Small intestine (tissue), 7 donors: ENCODE results near the gene FAM76A. TPM values are rescaled to one million over a fixed set of nuclear protein-coding genes. Genes with fewer than 3 reads are reported as not detected.

ENCODE experiments used
- DNase-seq, 2 donors: peaks; one replicate each; pipeline versions ENCODE4 v3.0.0 to v3.0.0-alpha.2; 2013
- FAIRE-seq: peaks from 2 replicates; lab custom pipeline; 2012; peaks lifted over from hg19 to GRCh38; lab: Jason Lieb, UNC
- H3K27ac ChIP-seq, 3 donors: one replicate each; pipeline ENCODE4 v1.5.1; 2013; ENCODE audit warnings: low read length in 2 of 3, mild to moderate bottlenecking in 2 of 3, control low read depth in 1 of 3, inconsistent platforms in 1 of 3, low read depth in 1 of 3, moderate library complexity in 1 of 3
- H3K27me3 ChIP-seq, 3 donors: one replicate each; pipeline ENCODE4 v1.6.1; 2013; ENCODE audit warnings: low read length in 3 of 3, inconsistent platforms in 1 of 3; ENCODE audit not compliant: control insufficient read depth in 3 of 3, insufficient read depth in 3 of 3
- H3K36me3 ChIP-seq, 3 donors: one replicate each; pipeline ENCODE4 v1.6.1; 2013; ENCODE audit warnings: low read length in 3 of 3, inconsistent platforms in 1 of 3, low read depth in 1 of 3, mild to moderate bottlenecking in 1 of 3, moderate library complexity in 1 of 3; ENCODE audit not compliant: control insufficient read depth in 3 of 3, insufficient read depth in 2 of 3
- H3K4me1 ChIP-seq, 3 donors: one replicate each; pipeline ENCODE4 v1.6.1; 2013; ENCODE audit warnings: low read length in 2 of 3, inconsistent platforms in 1 of 3, low read depth in 1 of 3, mild to moderate bottlenecking in 1 of 3, moderate library complexity in 1 of 3; ENCODE audit not compliant: control insufficient read depth in 3 of 3, insufficient read depth in 2 of 3
- H3K4me3 ChIP-seq, 3 donors: one replicate each; pipeline ENCODE4 v1.5.1; 2013; ENCODE audit warnings: low read length in 3 of 3, control low read depth in 1 of 3, inconsistent platforms in 1 of 3, low read depth in 1 of 3, mild to moderate bottlenecking in 1 of 3, moderate library complexity in 1 of 3
- H3K9me3 ChIP-seq, 2 donors: one replicate each; pipeline ENCODE4 v1.6.1; 2013; ENCODE audit warnings: low read depth in 1 of 2, low read length in 1 of 2; ENCODE audit not compliant: control insufficient read depth in 2 of 2, insufficient read depth in 1 of 2
- WGBS, 3 donors: extraction: QIAGEN DNeasy Blood & Tissue Kit; methylation state at CpG; one replicate each; pipeline ENCODE4 v1.1.7; 2013; 5-methylcytosine and 5-hydroxymethylcytosine counted together
- polyA plus RNA-seq, 4 donors: library from polyadenylated mRNA; stranded (reverse) in 3 of 4; unstranded in 1 of 4; fragments of 200-250 nt in 3 of 4; fragments of 120-200 nt in 1 of 4; gene quantifications; one replicate each; pipeline versions ENCODE4 v1.2.1 to v1.2.3, GENCODE V29; 2013
- donor health status: healthy with polysubstance abuse.
- donor health status: control.
- donor health status: control.
- donor health status: Bipolar disorder and iron deficiency.
- donor health status: healthy.

Gene FAM76A
- polyA plus RNA-seq, 4 donors, result 3.5 to 8.3 (median 4.1) TPM

DNA sequence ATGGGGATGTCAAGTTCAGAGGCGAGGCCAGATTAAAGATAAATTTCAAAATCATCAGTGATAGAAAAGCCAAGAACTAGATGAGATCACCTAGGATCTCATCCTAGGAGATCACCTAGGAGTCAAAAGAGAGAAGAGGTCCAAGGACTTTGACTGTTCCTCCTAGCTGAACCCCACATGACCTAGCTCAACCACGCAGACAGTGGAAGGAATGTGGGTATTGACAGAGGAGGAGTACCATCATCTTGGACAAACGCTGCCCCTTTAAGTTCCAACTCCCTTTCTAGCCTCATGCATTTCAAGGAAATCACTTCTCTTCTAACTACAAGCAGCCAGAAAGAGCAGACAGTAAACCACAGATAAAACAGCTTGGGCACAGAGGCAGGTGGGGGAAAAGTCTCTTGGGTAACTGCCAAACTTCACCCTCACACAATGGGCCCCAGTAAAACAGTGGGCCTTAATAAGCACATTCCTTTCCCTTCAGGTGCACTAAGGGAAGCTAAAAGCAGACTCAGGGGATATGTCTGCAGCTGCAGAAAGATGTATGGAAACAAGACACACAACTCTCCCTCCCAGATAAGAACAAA lies 12.5 kb upstream of the FAM76A start:
- Histone ChIP-seq H3K4me3 (no peak overlapping the region), H3K27me3 (no peaks in the 10 kb centered on the region), H3K4me1 (peaks cover 0 to 2% (median 0%) of the 10 kb centered on the region in 3 donors), H3K36me3 (no peaks in the 10 kb centered on the region), H3K27ac (no peak overlapping the region), H3K9me3 (peaks cover 0 to 10% of the 10 kb centered on the region in 2 donors)
- peak in 1 of 2 donors; percentile 16 for DNase-seq
- 36 to 47% (median 44%) methylated on average over 3 of the region's 3 CpGs for WGBS, 3 donors
- no peak for FAIRE-seq

DNA sequence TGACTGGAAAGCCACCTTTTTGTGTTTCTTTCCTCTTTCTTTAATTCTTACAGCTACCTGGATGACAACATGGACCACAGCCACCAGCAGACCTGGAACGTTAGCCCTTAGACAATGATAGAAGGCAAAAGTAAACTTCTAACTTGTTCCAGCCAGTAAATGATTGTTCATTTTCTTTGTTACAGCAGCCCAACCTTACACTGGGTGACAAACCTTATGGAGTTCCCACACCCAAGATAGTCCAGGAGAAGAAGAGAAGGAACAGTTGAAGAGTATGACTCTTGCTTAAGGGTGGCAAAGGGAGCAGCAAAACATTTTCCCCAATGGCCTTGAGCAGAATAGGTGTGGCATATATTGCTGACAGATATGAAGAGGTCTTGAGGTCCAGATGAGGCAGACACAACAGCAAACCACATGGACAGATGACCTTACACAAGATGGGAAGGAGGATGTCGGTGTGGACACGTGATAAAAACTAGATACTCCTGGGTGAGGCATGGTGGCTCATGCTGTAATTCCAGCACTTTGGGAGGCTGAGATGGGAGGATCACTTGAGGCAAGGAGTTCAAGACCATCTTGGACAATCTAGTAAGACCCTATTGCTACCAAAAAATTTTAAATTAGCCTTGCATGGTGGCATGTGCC lies 11.8 kb upstream of the FAM76A start:
- Histone ChIP-seq H3K27ac (no peak overlapping the region), H3K36me3 (no peaks in the 10 kb centered on the region), H3K9me3 (peaks cover 0 to 10% of the 10 kb centered on the region in 2 donors), H3K27me3 (no peaks in the 10 kb centered on the region), H3K4me1 (peaks cover 0 to 2% (median 0%) of the 10 kb centered on the region in 3 donors), H3K4me3 (no peak overlapping the region)
- FAIRE-seq (no peak), DNase-seq (no peak)
- WGBS, 3 donors, result 59 to 82% (median 70%) methylated on average over 3 of the region's 3 CpGs

DNA sequence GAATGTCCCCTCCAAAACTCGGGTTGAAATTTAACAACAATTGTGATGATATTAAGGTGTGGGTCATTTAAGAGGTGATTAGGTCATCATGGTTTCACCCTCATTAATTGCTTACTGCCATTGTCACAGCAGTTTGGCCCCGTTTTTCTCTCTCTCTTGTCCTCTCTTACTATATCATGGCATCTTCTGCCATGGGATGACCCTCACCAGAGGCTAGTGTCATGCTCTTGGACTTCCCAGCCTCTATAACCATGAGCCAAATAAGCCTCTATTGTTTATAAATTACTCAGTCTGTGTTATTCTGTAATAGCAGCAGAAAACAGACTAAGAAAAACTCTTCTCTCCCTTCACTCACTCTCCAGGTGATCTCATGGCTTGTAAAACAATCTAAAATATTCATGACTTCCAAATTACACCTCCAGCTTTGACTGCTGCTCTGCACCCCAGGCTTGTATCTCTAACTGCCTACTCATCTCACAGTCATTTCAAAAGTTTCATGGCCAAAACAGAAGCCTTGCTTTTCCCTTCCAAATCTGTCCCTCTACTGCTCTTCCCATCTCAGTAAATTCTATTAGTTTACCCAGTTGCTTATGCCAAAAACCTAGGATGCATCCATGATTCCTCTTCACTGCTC lies 9.4 kb upstream of the FAM76A start:
- 57 to 65% (median 60%) methylated on average over 2 of the region's 2 CpGs for WGBS, 3 donors
- H3K27me3 ChIP-seq, result no peaks in the 10 kb centered on the region
- H3K4me1 ChIP-seq, result peaks cover 0 to 2% (median 0%) of the 10 kb centered on the region in 3 donors
- no peak for DNase-seq
- no peak overlapping the region for H3K4me3 ChIP-seq
- no peak overlapping the region for H3K27ac ChIP-seq
- FAIRE-seq, result no peak
- peaks cover 0 to 10% of the 10 kb centered on the region in 2 donors for H3K9me3 ChIP-seq
- H3K36me3 ChIP-seq, result no peaks in the 10 kb centered on the region

DNA sequence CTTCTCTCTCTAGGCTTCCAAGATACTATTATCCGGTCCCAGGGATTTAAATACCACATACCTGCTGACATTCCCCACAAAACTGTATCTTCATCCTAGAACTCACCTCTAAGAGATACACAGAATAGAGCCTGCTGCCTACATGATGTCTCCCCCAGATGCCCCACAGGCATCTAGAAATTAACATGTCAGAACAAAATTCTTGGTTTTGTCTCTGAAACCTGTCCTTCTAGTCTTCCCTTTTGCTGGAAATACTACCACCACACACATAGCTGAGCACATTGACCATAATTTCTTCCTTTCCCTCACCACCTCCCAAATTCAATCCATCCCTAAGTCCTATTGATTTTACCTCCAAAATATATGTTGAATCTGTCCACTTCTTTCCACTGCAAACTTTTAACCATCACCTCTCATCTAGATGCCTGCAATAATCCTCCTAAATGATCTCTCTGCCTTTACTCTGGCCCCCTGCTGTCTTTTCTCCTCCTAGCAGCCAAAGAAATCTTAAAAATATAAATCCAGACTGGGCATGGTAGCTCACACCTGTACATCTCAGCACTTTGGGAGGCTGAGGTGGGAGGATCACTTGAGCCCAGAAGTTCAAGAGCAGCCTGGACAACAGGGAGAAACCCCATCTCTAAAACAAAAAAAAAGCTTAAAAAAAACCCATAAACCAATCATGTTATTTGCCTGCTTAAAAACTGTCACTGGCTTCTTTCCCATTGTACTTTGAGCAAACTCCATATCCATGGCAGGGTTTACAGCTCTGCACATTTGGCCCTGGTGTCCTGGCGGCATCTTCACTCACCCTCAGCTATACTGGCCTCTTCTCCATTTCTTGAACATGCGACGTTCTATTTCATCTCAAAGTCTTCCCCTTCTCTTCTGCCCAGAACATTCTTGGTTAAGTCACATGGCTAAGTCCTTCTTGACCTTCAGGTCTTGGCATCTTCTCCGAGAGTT lies 6.2 kb upstream of the FAM76A start:
- peak in 1 of 2 donors; percentile 16 for DNase-seq
- Histone ChIP-seq H3K27ac (no peak overlapping the region), H3K36me3 (no peaks in the 10 kb centered on the region), H3K27me3 (no peaks in the 10 kb centered on the region), H3K4me1 (no peaks in the 10 kb centered on the region), H3K4me3 (no peak overlapping the region), H3K9me3 (peaks cover 0 to 10% of the 10 kb centered on the region in 2 donors)
- 34 to 53% (median 46%) methylated on average over 5 of the region's 5 CpGs for WGBS, 3 donors
- FAIRE-seq, result no peak

DNA sequence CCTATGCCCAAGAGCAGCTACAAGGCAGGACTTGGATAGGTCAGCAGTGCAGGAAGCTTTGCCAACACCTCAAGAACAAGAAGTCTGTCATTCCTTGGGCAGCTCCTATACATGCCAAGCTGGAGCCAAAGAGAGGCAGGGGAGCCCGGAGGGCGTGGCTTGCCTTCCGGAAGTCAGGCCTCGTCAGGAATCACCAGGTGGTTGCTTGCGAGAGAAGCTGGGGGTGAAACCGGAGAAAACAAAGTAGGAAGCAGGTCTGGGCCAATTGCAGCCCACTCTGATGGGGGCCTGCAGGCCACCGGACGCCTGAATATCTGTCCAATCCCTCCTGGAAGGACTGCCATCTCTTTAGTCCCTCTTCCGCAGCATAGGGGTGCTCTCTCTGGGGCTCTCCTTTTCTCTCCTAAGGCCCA lies 794 bp upstream of the FAM76A start:
- 61 to 79% (median 65%) methylated on average over 9 of the region's 9 CpGs for WGBS, 3 donors

DNA sequence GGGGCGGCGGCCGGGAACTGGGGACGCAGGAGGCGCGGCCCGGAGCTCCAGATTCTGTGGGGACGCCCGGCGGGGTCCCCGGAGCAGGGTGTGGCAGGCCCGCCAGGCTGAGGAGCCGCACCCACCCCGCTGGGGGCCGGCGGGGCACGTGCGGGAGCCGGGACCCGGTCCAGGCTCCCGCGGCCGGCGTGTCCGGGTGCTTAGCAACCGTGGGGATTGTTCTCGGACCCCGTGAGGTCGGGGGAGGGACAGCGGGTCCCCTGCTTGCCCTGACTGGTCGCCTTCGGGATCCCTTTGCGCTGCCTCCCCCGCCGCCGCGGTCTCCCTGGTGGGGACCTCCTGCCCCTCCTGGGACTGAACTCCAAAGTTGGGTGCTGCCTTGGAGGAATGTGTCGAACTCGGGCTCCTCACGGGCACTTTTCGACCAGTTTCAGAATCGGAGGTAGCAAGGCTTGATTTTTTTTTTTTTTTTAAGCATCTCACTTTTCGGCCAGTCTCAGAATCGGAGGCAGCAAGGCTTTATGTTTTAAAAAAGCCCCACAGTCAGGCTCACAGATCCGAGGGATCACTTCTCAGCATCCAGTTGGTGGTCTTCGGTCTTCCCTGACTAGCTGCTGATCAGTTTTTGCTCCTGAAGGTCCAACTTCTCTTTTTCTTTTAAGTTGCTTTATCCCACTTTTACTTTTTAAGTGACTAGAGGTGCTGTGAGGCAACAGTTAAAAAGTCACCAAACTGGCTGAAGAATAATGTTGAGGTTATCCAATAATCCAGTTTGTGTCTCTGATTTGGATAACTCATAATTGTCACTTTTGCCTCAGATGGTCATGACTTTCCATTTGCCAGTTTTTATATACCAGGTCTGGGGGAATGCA lies 648 bp downstream of the FAM76A start:
- H3K27me3 ChIP-seq, result no peaks in the 10 kb centered on the region

More for the DNA sequence above, 794 bp upstream of the FAM76A start:
- DNase-seq, result peak; percentile 33 to 66
- Histone ChIP-seq H3K9me3 (no peaks in the 10 kb centered on the region), H3K36me3 (peaks cover 0 to 13% (median 0%) of the 10 kb centered on the region in 3 donors), H3K4me3 (peak overlapping the region; percentile 39 to 48 (median 46)), H3K4me1 (peaks cover 0 to 8% (median 3%) of the 10 kb centered on the region in 3 donors), H3K27me3 (no peaks in the 10 kb centered on the region), H3K27ac (peak overlapping the region; percentile 43 to 85 (median 80))
- FAIRE-seq, result no peak

DNA sequence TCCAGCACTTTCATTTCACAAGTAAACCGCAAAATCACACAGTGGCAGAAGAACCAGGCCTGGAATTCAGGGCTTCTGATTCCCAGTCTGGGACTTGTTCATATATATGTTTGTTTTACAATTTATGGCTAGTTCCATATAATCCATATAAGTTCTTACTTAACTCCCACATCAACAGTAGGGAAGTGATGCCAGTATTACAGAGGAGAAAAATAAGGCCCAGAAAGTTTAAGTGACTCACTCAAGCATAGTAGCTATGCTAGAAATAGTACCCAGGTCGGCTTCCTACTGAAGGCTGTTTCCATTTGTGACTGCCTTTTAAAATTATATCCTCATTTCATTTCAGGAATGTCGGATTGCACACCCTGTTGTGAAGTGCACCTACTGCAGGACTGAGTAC lies 1.4 kb downstream of the FAM76A start:
- Histone ChIP-seq H3K9me3 (no peaks in the 10 kb centered on the region), H3K27me3 (no peaks in the 10 kb centered on the region), H3K4me3 (peak overlapping the region in 2 of 3 donors; percentile 75 to 83), H3K4me1 (peaks cover 0 to 8% (median 3%) of the 10 kb centered on the region in 3 donors), H3K27ac (no peak overlapping the region), H3K36me3 (peaks cover 0 to 21% (median 0%) of the 10 kb centered on the region in 3 donors)
- DNase-seq (no peak), FAIRE-seq (no peak)
- 83 to 87% (median 84%) methylated on average over 3 of the region's 3 CpGs for WGBS, 3 donors

More for the DNA sequence above, 648 bp downstream of the FAM76A start:
- FAIRE-seq (no peak), DNase-seq (no peak)
- H3K4me1 ChIP-seq, result peaks cover 0 to 8% (median 3%) of the 10 kb centered on the region in 3 donors
- H3K4me3 ChIP-seq, result peak overlapping the region; percentile 75 to 95 (median 83)
- WGBS, 3 donors, result 0 to 1% (median 1%) methylated on average over 35 to 46 of the region's 46 CpGs
- H3K27ac ChIP-seq, result peak overlapping the region; percentile 76 to 87 (median 81)
- H3K9me3 ChIP-seq, result no peaks in the 10 kb centered on the region
- H3K36me3 ChIP-seq, result peaks cover 0 to 18% (median 0%) of the 10 kb centered on the region in 3 donors
